Keratinocyte (primary cell): ENCODE results near the gene VPS52. TPM values are rescaled to one million over a fixed set of nuclear protein-coding genes. Genes with fewer than 3 reads are reported as not detected.

Experiments
- DNase-seq: peaks from one replicate; pipeline ENCODE4 v3.0.0-alpha.2; 2011; ENCODE audit warnings: low read depth, missing footprints, low spot score
- FAIRE-seq: peaks from 2 replicates; lab custom pipeline; 2011; peaks lifted over from hg19 to GRCh38; lab: Jason Lieb, UNC
- H2AFZ ChIP-seq: 2 replicates; pipeline ENCODE4 v1.6.0; 2012; ENCODE audit warnings: low read length, control low read depth, inconsistent platforms; ENCODE audit not compliant: control insufficient read depth
- H3K27ac ChIP-seq: 2 replicates; pipeline ENCODE4 v1.5.1; 2011; ENCODE audit warnings: low read length; ENCODE audit not compliant: control insufficient read depth, insufficient read depth
- H3K27me3 ChIP-seq: 3 replicates; pipeline ENCODE4 v1.6.0; 2011; ENCODE audit warnings: low read length; ENCODE audit not compliant: control insufficient read depth, insufficient read depth; ENCODE audit errors: extremely low read depth
- H3K36me3 ChIP-seq, 2 experiments: 2 replicates in 1 of 2; 3 replicates in 1 of 2; pipeline ENCODE4 v1.5.1; 2011; ENCODE audit warnings: low read length in 2 of 2, mild to moderate bottlenecking in 1 of 2; ENCODE audit not compliant: control insufficient read depth in 2 of 2, insufficient read depth in 2 of 2; ENCODE audit errors: extremely low read depth in 1 of 2
- H3K4me1 ChIP-seq: 3 replicates; pipeline ENCODE4 v1.5.1; 2011; ENCODE audit warnings: low read length; ENCODE audit not compliant: control insufficient read depth, insufficient read depth; ENCODE audit errors: extremely low read depth
- H3K4me2 ChIP-seq: 3 replicates; pipeline ENCODE4 v1.6.0; 2011; ENCODE audit warnings: low read depth, low read length; ENCODE audit not compliant: control insufficient read depth, insufficient read depth; ENCODE audit errors: extremely low read depth
- H3K4me3 ChIP-seq, 3 experiments: fragments of 200-600 bp in 1 of 3; sonication (generic) in 1 of 3; 2 replicates in 2 of 3; 3 replicates in 1 of 3; pipeline ENCODE4 v1.5.1; 2011 to 2016; ENCODE audit warnings: low read length in 3 of 3, mild to moderate bottlenecking in 3 of 3, control low read depth in 2 of 3, inconsistent platforms in 1 of 3, low read depth in 1 of 3, mixed read lengths in 1 of 3, mixed run types in 1 of 3, moderate library complexity in 1 of 3; ENCODE audit not compliant: control insufficient read depth in 2 of 3, insufficient read depth in 2 of 3; ENCODE audit errors: extremely low read depth in 1 of 3
- H3K79me2 ChIP-seq: 2 replicates; pipeline ENCODE4 v1.6.0; 2012; ENCODE audit warnings: low read length; ENCODE audit not compliant: control insufficient read depth, insufficient read depth
- H3K9ac ChIP-seq: 3 replicates; pipeline ENCODE4 v1.6.0; 2011; ENCODE audit warnings: low read length; ENCODE audit not compliant: control insufficient read depth, insufficient read depth; ENCODE audit errors: extremely low read depth
- H3K9me1 ChIP-seq: 3 replicates; pipeline ENCODE4 v1.6.0; 2011; ENCODE audit warnings: low read length; ENCODE audit not compliant: control insufficient read depth, insufficient read depth; ENCODE audit errors: extremely low read depth
- H3K9me3 ChIP-seq: 2 replicates; pipeline ENCODE4 v1.5.1; 2012; ENCODE audit warnings: low read depth, low read length; ENCODE audit not compliant: control insufficient read depth
- H4K20me1 ChIP-seq: 3 replicates; pipeline ENCODE4 v1.6.0; 2011; ENCODE audit warnings: low read length; ENCODE audit not compliant: control insufficient read depth, insufficient read depth; ENCODE audit errors: extremely low read depth
- CTCF ChIP-seq, 3 experiments: IDR thresholded peaks in 1 of 3; conservative IDR thresholded peaks in 1 of 3; optimal IDR thresholded peaks in 1 of 3; 2 replicates in 2 of 3; 3 replicates in 1 of 3; pipeline versions ENCODE3 to v1.5.1; 2011; ENCODE audit warnings: low read length in 3 of 3, mild to moderate bottlenecking in 3 of 3, moderate library complexity in 2 of 3, control low read depth in 1 of 3, inconsistent platforms in 1 of 3; ENCODE audit not compliant: insufficient read depth in 2 of 3; ENCODE audit errors: extremely low read depth in 1 of 3
- EZH2 ChIP-seq: IDR thresholded peaks from one replicate; pipeline ENCODE4 v1.6.1; 2012; ENCODE audit warnings: inconsistent platforms, mild to moderate bottlenecking, low read length, moderate library complexity
- dilution Hi-C: fragments of 300-500 bp; cut with MboI; formaldehyde crosslinking; loops from one replicate; pipeline ENCODE4 v1.7.0; 2020; ENCODE audit warnings: low sequenced_read_pairs; ENCODE audit not compliant: extremely low pct_ligation_motif_present
- polyA plus RNA-seq, 5 experiments: library from polyadenylated mRNA; depleted of rRNA in 3 of 5; stranded (reverse) in 3 of 5; stranded (forward) in 1 of 5; unstranded in 1 of 5; fragments of >200 nt; gene quantifications; 1 replicate in 1 of 5; 2 replicates in 3 of 5; 3 replicates in 1 of 5; pipeline versions ENCODE4 v1.2.1 to v1.2.3, GENCODE V29; 2011 to 2012; ENCODE audit warnings: missing spikeins in 2 of 5, low read depth in 1 of 5, low replicate concordance in 1 of 5

Gene VPS52
- polyA plus RNA-seq, 1 donor (not counting 4 experiments of a cell fraction or from before 2014, with no cell fraction given) = 36.2 TPM

GRCh38 chr6:33217681-33218080, 54.0 kb downstream of the VPS52 start:
- H4K20me1 ChIP-seq = no peaks in the 10 kb centered on the region
- TF ChIP-seq EZH2 = no peak
- no peak overlapping the region for H3K9ac ChIP-seq
- DNase-seq (no peak), FAIRE-seq (no peak)
- no peaks in the 10 kb centered on the region for H3K9me1 ChIP-seq
- no peaks in the 10 kb centered on the region for H3K9me3 ChIP-seq
- no peak overlapping the region for H3K4me3 ChIP-seq
- dilution Hi-C loops = no loop called here
- H3K79me2 ChIP-seq = no peaks in the 10 kb centered on the region
- H3K27me3 ChIP-seq = no peaks in the 10 kb centered on the region
- H2AFZ ChIP-seq = no peak overlapping the region
- peaks cover 25% of the 10 kb centered on the region for H3K4me1 ChIP-seq
- H3K4me2 ChIP-seq = no peak overlapping the region
- no peaks in the 10 kb centered on the region for H3K36me3 ChIP-seq
- no peak overlapping the region for H3K27ac ChIP-seq

- DNase-seq (no peak), FAIRE-seq (no peak)
- Histone ChIP-seq H3K36me3 (no peaks in the 10 kb centered on the region), H3K9me3 (no peaks in the 10 kb centered on the region), H3K79me2 (no peaks in the 10 kb centered on the region), H3K4me2 (peak overlapping the region; percentile 10), H3K27me3 (no peaks in the 10 kb centered on the region), H2AFZ (no peak overlapping the region), H3K4me1 (peaks cover 28% of the 10 kb centered on the region), H3K9me1 (no peaks in the 10 kb centered on the region), H3K27ac (no peak overlapping the region), H3K9ac (no peak overlapping the region), H4K20me1 (no peaks in the 10 kb centered on the region), H3K4me3 (no peak overlapping the region)
- dilution Hi-C loops = no loop called here
- no peak for TF ChIP-seq CTCF (optimal IDR thresholded peaks at IDR 0.05 in 1 of 3, IDR thresholded peaks at IDR 0.05 in 1 of 3, conservative IDR thresholded peaks at IDR 0.05 in 1 of 3; ENCODE audit: extremely low read depth in 1 of 3, insufficient read depth in 2 of 3, low read length in 3 of 3)
- TF ChIP-seq EZH2 = no peak
Measured at GRCh38 chr6:33217246-33217645, 54.4 kb downstream of the VPS52 start.

GRCh38 chr6:33216117-33216649, 55.5 kb downstream of the VPS52 start:
- Histone ChIP-seq H3K27ac (no peak overlapping the region), H3K4me2 (no peak overlapping the region), H3K79me2 (no peaks in the 10 kb centered on the region), H3K9ac (no peak overlapping the region), H3K4me1 (peaks cover 28% of the 10 kb centered on the region), H3K36me3 (peaks cover 2% of the 10 kb centered on the region in 2 experiments), H4K20me1 (no peaks in the 10 kb centered on the region), H3K27me3 (no peaks in the 10 kb centered on the region), H3K9me1 (no peaks in the 10 kb centered on the region), H2AFZ (no peak overlapping the region), H3K9me3 (no peaks in the 10 kb centered on the region), H3K4me3 (no peak overlapping the region)
- FAIRE-seq = no peak
- dilution Hi-C loops = no loop called here
- TF ChIP-seq CTCF (optimal IDR thresholded peaks at IDR 0.05 in 1 of 3, IDR thresholded peaks at IDR 0.05 in 1 of 3, conservative IDR thresholded peaks at IDR 0.05 in 1 of 3; ENCODE audit: extremely low read depth in 1 of 3, insufficient read depth in 2 of 3, low read length in 3 of 3) = no peak
- TF ChIP-seq EZH2 = no peak
- DNase-seq = no peak
